Measurements from ENCODE around the gene NUDT3.

The NUDT3 gene

GRCh38 chr6:34318499-34319470 lies 73.7 kb downstream of the NUDT3 start:
- DNase-seq, result no peak

- no peak for DNase-seq
Measured at GRCh38 chr6:34317882-34318498, 74.5 kb downstream of the NUDT3 start.

DNA sequence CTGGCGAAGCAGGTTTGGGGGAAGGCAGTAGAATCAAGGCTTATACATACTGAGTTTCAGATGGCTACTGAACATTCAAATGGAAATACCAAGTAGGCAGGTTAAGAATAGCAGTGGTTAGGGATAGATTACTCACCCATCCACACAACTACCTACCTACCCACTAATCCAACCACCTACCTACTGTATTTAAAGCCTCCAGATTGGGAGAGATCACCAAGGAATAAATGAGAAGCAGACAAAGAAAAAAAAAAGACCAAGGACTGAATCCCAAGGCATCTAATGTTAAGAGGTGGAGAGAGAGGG lies 75.3 kb downstream of the NUDT3 start:
- DNase-seq, result no peak

GRCh38 chr6:34316431-34317171 lies 75.9 kb downstream of the NUDT3 start:
- no peak for DNase-seq

- no peak for DNase-seq
Measured at GRCh38 chr6:34315780-34316179, 76.7 kb downstream of the NUDT3 start.

DNA sequence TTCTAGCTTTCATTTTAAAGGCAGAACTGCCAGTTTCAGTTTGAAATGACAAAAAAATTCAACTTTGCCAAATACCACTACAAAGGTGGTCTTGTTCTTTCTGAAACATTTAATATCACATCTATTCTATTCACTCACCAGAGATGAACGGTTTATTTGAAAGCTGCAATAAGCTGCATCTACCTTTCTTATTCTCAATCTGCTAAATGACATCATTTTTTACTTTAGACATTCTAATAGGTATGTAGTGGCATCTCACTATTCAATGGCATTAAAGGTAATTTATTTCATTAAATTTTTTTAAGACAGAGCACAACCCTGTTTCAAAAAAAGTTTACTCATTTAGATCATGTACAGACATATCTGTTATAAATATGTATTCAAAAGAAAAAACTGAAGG lies 77.2 kb downstream of the NUDT3 start:
- no peak for DNase-seq

DNA sequence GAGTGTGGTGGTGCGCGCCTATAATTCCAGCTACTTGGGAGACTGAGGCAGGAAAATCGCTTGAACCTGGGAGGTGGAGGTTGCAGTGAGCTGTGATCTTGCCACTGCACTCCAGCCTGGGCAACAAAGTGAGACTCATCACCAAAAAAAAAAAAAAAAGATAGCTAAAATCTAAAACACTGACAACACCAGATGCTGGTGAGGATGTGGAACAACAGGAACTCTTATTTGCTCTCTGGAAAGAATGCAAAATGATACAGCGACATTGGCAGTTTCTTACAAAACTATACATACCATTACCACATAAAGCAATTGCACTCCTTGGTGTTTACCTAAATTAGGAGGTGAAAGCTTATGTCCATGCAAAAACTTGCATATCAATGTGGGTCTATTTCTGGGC lies 80.2 kb downstream of the NUDT3 start:
- no peak for DNase-seq

- DNase-seq, result no peak
Measured at GRCh38 chr6:34310817-34311216, 81.7 kb downstream of the NUDT3 start.

GRCh38 chr6:34308483-34308882 lies 84.0 kb downstream of the NUDT3 start:
- DNase-seq, result no peak

- no peak for DNase-seq
Measured at GRCh38 chr6:34305982-34306708, 86.3 kb downstream of the NUDT3 start.

GRCh38 chr6:34305497-34305896 lies 87.0 kb downstream of the NUDT3 start:
- DNase-seq, result no peak

GRCh38 chr6:34304164-34304563 lies 88.3 kb downstream of the NUDT3 start:
- DNase-seq, result no peak

GRCh38 chr6:34302929-34303328 lies 89.5 kb downstream of the NUDT3 start:
- no peak for DNase-seq

DNA sequence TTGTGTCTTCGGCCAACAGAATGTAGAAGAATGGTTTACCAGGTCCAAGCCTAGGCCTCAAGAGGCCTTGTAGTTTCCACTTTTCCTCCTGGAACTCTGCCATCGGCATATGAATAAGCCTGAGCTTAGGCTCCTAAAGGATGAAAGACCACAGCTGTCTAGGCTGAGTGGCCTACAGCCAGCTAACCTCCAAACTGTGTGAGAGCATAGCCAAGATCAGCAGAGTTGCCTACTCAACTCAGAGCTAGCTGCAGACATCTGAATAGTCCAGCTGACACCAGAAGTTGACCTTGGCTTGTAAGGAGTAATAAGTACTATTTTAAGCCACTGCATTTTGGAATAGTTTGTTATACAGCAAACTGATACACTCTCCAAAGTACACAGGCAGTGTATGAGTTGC lies 91.1 kb downstream of the NUDT3 start:
- no peak for DNase-seq

DNA sequence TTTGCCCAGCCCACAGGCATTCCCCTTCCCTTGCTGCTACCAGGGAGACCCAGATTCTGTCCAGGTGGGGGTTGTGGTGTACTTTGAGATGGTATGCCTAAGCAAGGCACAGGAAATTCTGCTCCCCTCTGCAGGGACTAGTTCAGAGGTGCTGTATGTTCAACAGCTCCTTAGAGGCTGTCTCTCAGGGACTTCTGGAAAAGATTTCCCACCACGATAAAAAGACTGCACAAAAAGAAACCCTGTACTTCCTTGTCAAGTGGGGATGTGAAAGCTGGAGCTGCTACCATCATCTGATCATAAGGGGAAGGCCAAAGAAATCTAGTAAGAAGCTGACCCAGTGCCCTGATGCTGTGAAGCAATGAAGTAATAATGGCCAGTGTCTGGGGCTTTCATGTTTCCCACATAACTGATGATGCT lies 92.1 kb downstream of the NUDT3 start:
- no peak for DNase-seq

GRCh38 chr6:34298941-34299340 lies 93.5 kb downstream of the NUDT3 start:
- DNase-seq, result no peak

GRCh38 chr6:34295721-34296120 lies 96.7 kb downstream of the NUDT3 start:
- DNase-seq, result no peak

DNA sequence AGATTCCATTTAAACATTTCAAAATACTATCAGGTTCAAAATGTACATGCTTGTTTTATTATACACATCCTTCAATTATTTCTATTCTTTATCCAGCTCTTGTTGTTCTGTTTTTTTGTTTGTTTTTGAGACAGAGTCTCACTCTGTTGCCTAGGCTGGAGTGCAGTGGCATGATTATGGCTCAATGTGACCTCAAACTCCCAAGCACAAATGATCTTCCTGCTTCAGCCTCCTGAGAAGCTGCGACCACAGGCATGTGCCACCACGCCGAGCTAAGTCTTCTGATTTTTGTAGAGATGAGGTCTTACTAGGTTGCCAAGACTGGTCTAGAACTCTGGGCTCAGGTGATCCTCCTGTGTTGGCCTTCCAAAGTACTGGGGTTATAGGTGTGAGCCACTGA lies 99.5 kb downstream of the NUDT3 start:
- DNase-seq, result no peak

- no peak for DNase-seq
Measured at GRCh38 chr6:34289137-34289536, 103.3 kb downstream of the NUDT3 start.

GRCh38 chr6:34288581-34288980 lies 103.9 kb downstream of the NUDT3 start:
- DNase-seq, result no peak

DNA sequence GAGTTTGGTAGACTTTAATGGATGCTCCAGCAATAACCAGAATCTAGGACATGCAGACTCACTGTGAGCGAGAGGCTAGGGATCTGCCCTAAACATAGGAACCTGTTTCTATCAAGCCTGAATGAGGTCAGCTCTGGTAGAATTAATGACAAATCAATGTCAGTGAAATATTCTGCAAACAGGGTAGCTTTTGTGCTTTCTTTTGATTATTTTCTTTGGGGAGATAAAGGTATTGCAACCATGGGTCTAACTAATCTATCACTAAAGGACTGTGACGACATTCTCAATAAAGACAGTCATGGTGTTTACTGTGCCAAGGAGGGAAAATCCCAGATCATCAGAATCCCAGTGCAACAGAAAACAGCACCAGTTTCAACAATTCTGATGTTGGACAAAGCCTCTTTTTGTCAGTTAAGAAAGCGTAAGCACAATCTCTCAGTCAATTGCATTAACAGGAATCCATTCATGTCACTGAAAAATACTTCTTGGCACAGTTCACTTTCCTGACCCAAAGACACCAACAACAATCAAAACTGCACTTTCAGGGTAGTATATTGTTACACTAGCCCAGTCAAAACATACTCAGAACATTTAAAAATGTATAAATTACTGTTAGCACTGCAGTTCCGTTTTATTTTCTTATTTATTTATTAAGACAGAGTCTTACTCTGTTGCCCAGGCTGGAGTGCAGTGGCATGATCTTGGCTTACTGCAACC lies 106.9 kb downstream of the NUDT3 start:
- no peak for DNase-seq
